Testis (tissue), 2 donors: Measurements from ENCODE around the gene NEDD1.

Experiments used
- CTCF ChIP-seq, 3 experiments: fragments of 450-650 bp in 2 of 3; fragments of 200-600 bp in 1 of 3; sonication (generic) in 1 of 3; IDR thresholded peaks; one replicate each; pipeline ENCODE4 v1.5.1; 2016 to 2019; ENCODE audit warnings: antibody characterized with exemption in 3 of 3, mild to moderate bottlenecking in 2 of 3, moderate library complexity in 1 of 3
- POLR2A ChIP-seq: fragments of 450-650 bp; IDR thresholded peaks from one replicate; pipeline ENCODE4 v1.6.1; 2017; ENCODE audit warnings: antibody characterized with exemption, mild to moderate bottlenecking, moderate library complexity

- TF ChIP-seq CTCF (IDR thresholded peaks at IDR 0.05) (no peak), POLR2A (no peak)
Measured at GRCh38 chr12:96912943-96913342, 5.9 kb downstream of the NEDD1 start.
